VCaP (cell line): Measurements from ENCODE around the gene NPY2R.

Experiments used
- H3K27ac ChIP-seq: fragments of 450-650 bp; 2 replicates; pipeline ENCODE4 v1.5.1; 2017
- TF ChIP-seq, protein P1 (sequence below): fragments of 450-650 bp; conservative IDR thresholded peaks from 2 replicates; pipeline ENCODE4 v1.5.1; 2017; ENCODE audit warnings: mild to moderate bottlenecking, moderate library complexity

NPY2R gene

DNA sequence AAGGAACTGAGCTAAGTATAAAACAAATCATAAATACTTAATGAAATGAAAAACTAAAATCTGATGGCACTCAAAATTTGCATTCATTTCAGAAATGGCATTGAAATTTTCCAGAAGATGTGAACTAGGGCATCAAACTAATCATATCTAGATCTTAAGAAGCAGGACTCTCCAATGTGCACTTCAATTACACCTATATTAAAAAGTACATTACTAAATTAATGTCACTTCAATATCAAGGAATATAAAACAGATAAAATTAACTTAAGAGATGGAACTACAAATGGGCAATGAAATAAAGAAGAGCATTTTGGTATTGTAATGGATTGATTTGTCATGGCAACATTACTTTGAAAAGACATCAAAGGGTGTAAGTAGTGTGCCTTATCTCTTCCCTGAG, 20.3 kb downstream of the NPY2R start:
- TF ChIP-seq, protein P1, sequence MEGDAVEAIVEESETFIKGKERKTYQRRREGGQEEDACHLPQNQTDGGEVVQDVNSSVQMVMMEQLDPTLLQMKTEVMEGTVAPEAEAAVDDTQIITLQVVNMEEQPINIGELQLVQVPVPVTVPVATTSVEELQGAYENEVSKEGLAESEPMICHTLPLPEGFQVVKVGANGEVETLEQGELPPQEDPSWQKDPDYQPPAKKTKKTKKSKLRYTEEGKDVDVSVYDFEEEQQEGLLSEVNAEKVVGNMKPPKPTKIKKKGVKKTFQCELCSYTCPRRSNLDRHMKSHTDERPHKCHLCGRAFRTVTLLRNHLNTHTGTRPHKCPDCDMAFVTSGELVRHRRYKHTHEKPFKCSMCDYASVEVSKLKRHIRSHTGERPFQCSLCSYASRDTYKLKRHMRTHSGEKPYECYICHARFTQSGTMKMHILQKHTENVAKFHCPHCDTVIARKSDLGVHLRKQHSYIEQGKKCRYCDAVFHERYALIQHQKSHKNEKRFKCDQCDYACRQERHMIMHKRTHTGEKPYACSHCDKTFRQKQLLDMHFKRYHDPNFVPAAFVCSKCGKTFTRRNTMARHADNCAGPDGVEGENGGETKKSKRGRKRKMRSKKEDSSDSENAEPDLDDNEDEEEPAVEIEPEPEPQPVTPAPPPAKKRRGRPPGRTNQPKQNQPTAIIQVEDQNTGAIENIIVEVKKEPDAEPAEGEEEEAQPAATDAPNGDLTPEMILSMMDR, result no peak
- peak overlapping the region; percentile 77 for H3K27ac ChIP-seq

DNA sequence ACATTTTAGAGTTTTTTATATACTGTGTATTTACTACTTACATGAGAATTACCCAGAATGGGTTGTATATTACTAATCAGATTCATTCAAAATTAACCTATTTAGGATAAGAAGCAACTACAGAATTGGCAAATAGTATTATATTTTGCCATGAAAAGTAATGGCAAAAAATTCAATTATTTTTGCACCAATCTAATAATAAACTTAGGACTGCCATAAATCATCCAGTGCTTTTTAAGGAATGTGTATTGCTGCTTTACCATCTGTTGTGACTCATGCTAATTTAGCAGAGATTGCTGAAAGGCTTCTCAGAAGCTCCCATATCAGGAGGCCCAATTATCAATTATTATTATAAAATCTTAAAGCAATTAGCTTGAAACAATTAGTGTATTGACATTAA, 24.0 kb downstream of the NPY2R start:
- no peak overlapping the region for H3K27ac ChIP-seq
- TF ChIP-seq, protein P1, result no peak

DNA sequence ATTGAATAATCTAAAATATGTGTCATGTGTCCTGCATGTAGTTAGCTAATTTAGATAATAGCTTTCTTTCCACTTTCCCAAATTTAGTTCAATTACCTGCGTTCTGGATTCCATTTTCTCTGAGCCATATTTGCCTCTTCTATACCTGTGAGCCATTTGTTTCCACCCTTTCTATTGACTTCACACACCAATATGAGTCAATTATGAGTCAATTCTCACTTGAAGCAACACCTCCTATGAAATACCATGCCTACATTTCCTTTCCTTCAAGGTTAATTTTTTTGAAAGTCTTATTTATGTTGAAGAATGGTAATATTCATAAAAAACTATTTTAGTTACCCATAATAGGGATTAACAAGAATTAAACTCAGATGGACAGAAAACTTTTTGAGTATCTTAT, 25.8 kb downstream of the NPY2R start:
- no peak overlapping the region for H3K27ac ChIP-seq
- TF ChIP-seq, protein P1, result no peak

DNA sequence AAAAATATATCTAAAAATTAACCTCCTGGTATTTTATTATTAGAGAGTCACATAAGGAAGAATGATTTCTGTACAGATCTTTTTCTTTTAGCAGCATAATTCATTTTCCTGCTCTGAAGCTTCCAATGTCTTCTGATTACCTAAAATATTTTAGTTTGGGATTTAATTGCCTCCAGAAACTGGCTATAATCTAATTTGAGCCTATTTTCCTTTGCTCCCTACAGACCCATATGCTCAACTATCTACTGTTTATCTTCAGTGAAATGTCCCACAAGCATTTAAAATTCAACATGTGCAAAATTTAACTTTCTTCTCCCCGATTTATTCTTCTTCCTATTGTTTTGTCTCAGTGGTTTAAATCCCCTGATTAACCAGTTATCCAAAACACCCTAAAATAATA, 29.1 kb downstream of the NPY2R start:
- H3K27ac ChIP-seq, result no peak overlapping the region
- TF ChIP-seq, protein P1, result no peak

DNA sequence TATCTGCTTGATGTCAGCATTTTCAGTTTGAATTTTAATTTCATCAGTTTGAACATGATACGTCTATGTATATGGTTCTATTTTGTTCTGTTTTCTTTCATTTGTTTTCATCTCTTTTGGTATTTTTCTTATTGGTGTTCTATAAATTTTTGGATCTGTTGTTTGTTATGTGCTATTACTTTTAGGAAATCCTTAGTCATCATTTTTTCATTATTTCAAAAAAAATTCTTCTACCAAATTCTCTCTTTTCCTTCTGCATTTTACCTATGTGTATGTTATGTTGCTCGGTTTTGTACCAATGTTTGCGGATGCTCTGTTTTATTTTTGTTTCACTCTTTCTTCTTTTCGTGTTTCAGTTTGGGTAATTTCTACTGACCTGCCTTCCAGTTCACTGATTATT, 32.8 kb downstream of the NPY2R start:
- TF ChIP-seq, protein P1, result no peak
- no peak overlapping the region for H3K27ac ChIP-seq

DNA sequence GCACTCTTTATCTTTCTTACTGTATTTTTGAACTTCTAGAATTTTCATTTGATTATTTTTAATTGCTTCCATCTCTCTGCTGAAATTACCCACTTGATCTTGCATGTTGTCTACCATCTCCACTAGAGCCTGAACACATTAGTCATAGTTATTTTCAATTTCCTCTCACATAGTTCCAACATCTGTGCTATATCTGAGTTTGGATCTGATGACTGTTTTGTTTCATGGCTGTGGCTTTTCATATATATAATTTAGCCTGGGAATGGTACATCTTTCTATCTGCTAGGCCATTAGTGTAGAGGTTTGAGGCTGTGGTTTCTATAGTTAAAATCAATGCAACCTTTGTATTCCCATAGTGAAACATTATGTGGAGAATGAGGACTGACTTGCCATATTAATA, 33.2 kb downstream of the NPY2R start:
- H3K27ac ChIP-seq, result no peak overlapping the region
- TF ChIP-seq, protein P1, result no peak

DNA sequence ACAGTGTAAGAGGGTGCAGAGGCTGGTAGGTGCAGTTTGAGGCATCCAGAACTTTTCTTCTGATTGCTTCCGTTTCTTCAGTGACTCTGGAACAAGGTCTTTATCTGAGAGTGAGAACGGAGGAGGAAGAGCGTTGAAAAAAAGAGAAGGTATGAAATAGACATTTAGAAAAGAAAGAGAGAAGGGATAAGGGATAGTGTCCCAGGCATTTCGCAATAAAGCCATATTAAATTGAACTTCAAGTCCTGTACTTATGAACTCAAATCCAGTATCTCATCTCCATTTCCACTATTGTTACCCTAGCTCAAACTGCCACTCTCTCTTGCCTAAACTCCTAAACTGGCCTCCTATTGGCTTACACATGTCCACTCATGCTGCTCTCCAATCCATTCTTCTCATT, 36.7 kb downstream of the NPY2R start:
- TF ChIP-seq, protein P1, result no peak
- no peak overlapping the region for H3K27ac ChIP-seq
